Endothelial cell of umbilical vein (primary cell): Measurements from ENCODE around the gene RGS11. TPM values are rescaled to one million over a fixed set of nuclear protein-coding genes. Genes with fewer than 3 reads are reported as not detected.
A peak's percentile ranks its signal among the peaks of the same experiment; 100 is the strongest.

ENCODE experiments used
- BruUV-seq: library from RNA; stranded (reverse); fragments of 400-500 nt; replicated peaks from 2 replicates; lab custom pipeline; 2021; lab: Mats Ljungman, UMichigan
- CTCF ChIA-PET: fragments of 300-600, 350-600 bp; sonication (Branson Sonifier 250); formaldehyde crosslinking; loops from one replicate; lab custom pipeline; 2021; ENCODE audit warnings: antibody characterized with exemption, inconsistent platforms; lab: Charles Lee
- POLR2A ChIA-PET: fragments of 300-600, 350-600 bp; sonication (Branson Sonifier 250); formaldehyde crosslinking; loops from one replicate; lab custom pipeline; 2021; ENCODE audit warnings: antibody characterized with exemption, inconsistent platforms; lab: Charles Lee
- DNase-seq: peaks from one replicate; pipeline ENCODE4 v3.0.0-alpha.2; 2011; ENCODE audit warnings: low read depth, low spot score
- FAIRE-seq: peaks from 2 replicates; lab custom pipeline; 2011; peaks lifted over from hg19 to GRCh38; lab: Jason Lieb, UNC
- H2AFZ ChIP-seq: 2 replicates; pipeline ENCODE4 v1.6.0; 2012; ENCODE audit warnings: low read depth, low read length, control low read depth, inconsistent platforms
- H3K27ac ChIP-seq: 2 replicates; pipeline ENCODE4 v1.5.1; 2011; ENCODE audit warnings: low read depth, mild to moderate bottlenecking, control low read depth, low read length, moderate library complexity; ENCODE audit not compliant: insufficient read depth
- H3K27me3 ChIP-seq, 2 experiments: 2 replicates each; pipeline versions ENCODE4 v1.6.0 to v1.6.1; 2011; ENCODE audit warnings: low read length in 2 of 2, mixed read lengths in 1 of 2; ENCODE audit not compliant: control insufficient read depth in 2 of 2, insufficient read depth in 2 of 2
- H3K36me3 ChIP-seq, 2 experiments: 2 replicates in 1 of 2; 3 replicates in 1 of 2; pipeline ENCODE4 v1.5.1; 2011; ENCODE audit warnings: low read length in 2 of 2, mild to moderate bottlenecking in 1 of 2, moderate library complexity in 1 of 2; ENCODE audit not compliant: control insufficient read depth in 2 of 2, insufficient read depth in 2 of 2; ENCODE audit errors: extremely low read depth in 1 of 2
- H3K4me1 ChIP-seq: 3 replicates; pipeline ENCODE4 v1.5.1; 2011; ENCODE audit warnings: mild to moderate bottlenecking, low read length; ENCODE audit not compliant: control insufficient read depth, insufficient read depth; ENCODE audit errors: extremely low read depth
- H3K4me2 ChIP-seq: 2 replicates; pipeline ENCODE4 v1.6.1; 2011; ENCODE audit warnings: low read length, control low read depth, mixed read lengths; ENCODE audit not compliant: insufficient read depth
- H3K4me3 ChIP-seq, 3 experiments: fragments of 200-600 bp in 1 of 3; sonication (generic), shearing (Covaris generic) in 1 of 3; replicated peaks in 1 of 3; 2 replicates each; pipeline ENCODE4 v1.5.1; 2011 to 2016; ENCODE audit warnings: control low read depth in 3 of 3, low read length in 3 of 3, mild to moderate bottlenecking in 2 of 3, inconsistent platforms in 1 of 3, low read depth in 1 of 3, moderate library complexity in 1 of 3; ENCODE audit not compliant: insufficient read depth in 1 of 3
- H3K79me2 ChIP-seq: 2 replicates; pipeline ENCODE4 v1.6.0; 2012; ENCODE audit warnings: low read length, inconsistent platforms; ENCODE audit not compliant: control insufficient read depth, insufficient read depth
- H3K9ac ChIP-seq: replicated peaks from 2 replicates; pipeline ENCODE3; 2011; ENCODE audit warnings: low read length, control low read depth; ENCODE audit not compliant: insufficient read depth; ENCODE audit errors: extremely low read depth
- H3K9me1 ChIP-seq: replicated peaks from 3 replicates; pipeline ENCODE4 v1.6.0; 2011; ENCODE audit warnings: mild to moderate bottlenecking, low read length; ENCODE audit not compliant: control insufficient read depth, insufficient read depth; ENCODE audit errors: extremely low read depth
- H3K9me3 ChIP-seq: replicated peaks from 2 replicates; pipeline ENCODE4 v1.5.1; 2012; ENCODE audit warnings: low read length, inconsistent platforms; ENCODE audit not compliant: control insufficient read depth, insufficient read depth
- H4K20me1 ChIP-seq: replicated peaks from 2 replicates; pipeline ENCODE3; 2011; ENCODE audit warnings: mild to moderate bottlenecking, low read length; ENCODE audit not compliant: control insufficient read depth, insufficient read depth; ENCODE audit errors: extremely low read depth
- EZH2 ChIP-seq: IDR thresholded peaks from 2 replicates; pipeline ENCODE4 v1.6.1; 2012; ENCODE audit warnings: borderline replicate concordance, low read depth, mild to moderate bottlenecking, moderate library complexity, low read length, inconsistent platforms; ENCODE audit not compliant: severe bottlenecking
- FOS ChIP-seq: IDR thresholded peaks from 2 replicates; pipeline ENCODE4 v1.6.1; 2011; ENCODE audit warnings: mild to moderate bottlenecking, low read length, moderate library complexity, borderline replicate concordance; ENCODE audit not compliant: insufficient read depth
- GATA2 ChIP-seq: IDR thresholded peaks from 2 replicates; pipeline ENCODE4 v1.7.0; 2011; ENCODE audit warnings: low read depth, mild to moderate bottlenecking, moderate library complexity, mixed read lengths, low read length; ENCODE audit not compliant: insufficient read length, insufficient read depth
- JUN ChIP-seq: IDR thresholded peaks from 2 replicates; pipeline ENCODE4 v1.6.1; 2011; ENCODE audit warnings: borderline replicate concordance, low read depth; ENCODE audit not compliant: insufficient read length, insufficient read depth
- MAX ChIP-seq: IDR thresholded peaks from 2 replicates; pipeline ENCODE4 v1.6.1; 2011; ENCODE audit not compliant: insufficient read depth, insufficient read length
- POLR2A ChIP-seq: IDR thresholded peaks from 2 replicates; pipeline ENCODE4 v1.6.1; 2012; ENCODE audit warnings: low read depth, mild to moderate bottlenecking, control low read depth, low read length
- POLR2AphosphoS5 ChIP-seq: IDR thresholded peaks from 2 replicates; pipeline ENCODE4 v1.6.1; 2012; ENCODE audit warnings: low read depth, mild to moderate bottlenecking, control low read depth, low read length, moderate library complexity; ENCODE audit not compliant: insufficient read depth
- dilution Hi-C: fragments of 300-500 bp; cut with MboI; formaldehyde crosslinking; loops from one replicate; pipeline ENCODE4 v1.15.0; 2019; ENCODE audit warnings: low sequenced_read_pairs; ENCODE audit not compliant: extremely low pct_ligation_motif_present
- intact Hi-C: fragments of 100-400 bp; cut with micrococcal nuclease; formaldehyde crosslinking; loops from one replicate; pipeline ENCODE4 v1.10.0; 2022
- polyA plus RNA-seq, 4 experiments: library from polyadenylated mRNA; depleted of rRNA in 3 of 4; stranded (reverse) in 3 of 4; unstranded in 1 of 4; fragments of >200 nt; gene quantifications; 2 replicates each; pipeline versions ENCODE4 v1.2.1 to v1.2.3, GENCODE V29; 2011 to 2012; ENCODE audit warnings: missing spikeins in 1 of 4
- total RNA-seq: library from RNA; stranded (reverse); gene quantifications from 2 replicates; pipeline ENCODE4 v1.2.3, GENCODE V29; 2021

Gene RGS11
- total and polyA plus RNA-seq, 2 donors (not counting 3 experiments of a cell fraction or from before 2014, with no cell fraction given), result 3.0 to 4.9 TPM

- Histone ChIP-seq H3K4me1 (peaks cover 12% of the 10 kb centered on the region), H3K27me3 (no peaks in the 10 kb centered on the region), H3K4me3 (peak within 1 kb of the TSS; percentile 73 to 76 (median 75)), H4K20me1 (no peaks in the 10 kb centered on the region), H3K27ac (peak within 1 kb of the TSS; percentile 63), H3K4me2 (peak within 1 kb of the TSS; percentile 71), H3K9me1 (no peaks in the 10 kb centered on the region), H3K9ac (peak within 1 kb of the TSS; percentile 80), H3K36me3 (peaks cover 12 to 18% of the 10 kb centered on the region in 2 experiments), H3K9me3 (no peaks in the 10 kb centered on the region), H3K79me2 (peaks cover 42% of the 10 kb centered on the region), H2AFZ (peak within 1 kb of the TSS; percentile 32)
- POLR2A ChIA-PET, result interaction anchor here (0.6 kb wide), 2 partner anchors 54 to 1184 kb away, joined by 3 to 4 read pairs; no protein-coding TSS in a partner anchor
- dilution Hi-C loops, result no loop called here
- BruUV-seq, result TSS peak; percentile 87
- peak; percentile 93 for FAIRE-seq
- CTCF ChIA-PET, result interaction anchor here (0.6 to 4.2 kb wide), 6 partner anchors 11 to 133 kb away, joined by 3 to 26 read pairs (median 4); partner anchors contain the start of gene AXIN1
- peak; percentile 92 for DNase-seq
- TF ChIP-seq POLR2AphosphoS5 (peak; percentile 100), FOS (peak; percentile 12), GATA2 (no peak), JUN (no peak), MAX (peak; percentile 79), EZH2 (no peak), POLR2A (peak; percentile 99)
- intact Hi-C loops, result loop anchor here (1.0 kb wide), 1 partner anchor 123 kb away; the partner anchor contains the start of gene AXIN1
Observed at GRCh38 chr16:228852-229730, 46.7 kb downstream of the RGS11 start, which contains the start of gene LUC7L. Gene LUC7L (minus strand): TSS chr16:229449. CDS start chr16:229339, 110 bp downstream.
